Measurements from ENCODE around the gene RECQL5. TPM values are rescaled to one million over a fixed set of nuclear protein-coding genes. Genes with fewer than 3 reads are reported as not detected.
A peak's percentile ranks its signal among the peaks of the same experiment; 100 is the strongest.

The RECQL5 gene
- polyA plus RNA-seq, 1 of the 3 experiments (the other 2 are of a cell fraction) = 25.3 TPM

- H3K4me1 ChIP-seq (ENCODE audit: control insufficient read depth in 1 of 2, insufficient read depth in 2 of 2, low read depth in 1 of 2, low read length in 1 of 2) = peaks cover 4 to 33% of the 10 kb centered on the region in 2 experiments; a peak in 3 of 4 replicates
- POLR2A ChIA-PET = no interaction called here
- WGBS (ENCODE audit: low lambda C conversion rate) = 72% methylated on average over 11 of the region's 11 CpGs
- no peaks in the 10 kb centered on the region for H3K9me2 ChIP-seq
- H3K36me3 ChIP-seq (replicated peaks in 1 of 2; ENCODE audit: control insufficient read depth in 1 of 2, insufficient read depth in 2 of 2, low read length in 1 of 2) = peaks cover 28 to 36% of the 10 kb centered on the region in 2 experiments
- H3K9me3 ChIP-seq = no peaks in the 10 kb centered on the region
- no peak overlapping the region for H3K4me3 ChIP-seq (ENCODE audit: low read depth in 2 of 2, low read length in 1 of 2)
- H2AFZ ChIP-seq (ENCODE audit: low read depth) = no peak overlapping the region
- CTCF ChIA-PET = interaction anchor here (0.8 to 5.1 kb wide), 8 partner anchors 8 to 408 kb away, joined by 3 to 39 read pairs (median 4); partner anchors contain the start of genes MIF4GD and SMIM5
- H3K9ac ChIP-seq = no peak overlapping the region
- no peaks in the 10 kb centered on the region for H3K27me3 ChIP-seq (ENCODE audit: insufficient read depth)
- peaks cover 43% of the 10 kb centered on the region for H3F3A ChIP-seq (replicated peaks; ENCODE audit: insufficient read depth)
- H3K4me2 ChIP-seq = no peak overlapping the region
- TF ChIP-seq MXI1 (IDR thresholded peaks at IDR 0.05; ENCODE audit: low read depth, low read length) (no peak), CTCF (IDR thresholded peaks at IDR 0.05) (peak; percentile 36), REST (IDR thresholded peaks at IDR 0.05; ENCODE audit: low read depth, low read length) (no peak), SMC3 (IDR thresholded peaks at IDR 0.05; ENCODE audit: low read depth, low read length) (peak; percentile 21; the same call in 1 of the 2 replicates), RCOR1 (IDR thresholded peaks at IDR 0.05; ENCODE audit: low read length) (no peak), RAD21 (IDR thresholded peaks at IDR 0.05; ENCODE audit: low read length) (peak; percentile 28; the same call in 1 of the 2 replicates)
- H3K27ac ChIP-seq (ENCODE audit: low read depth in 2 of 2, low read length in 1 of 2) = peak overlapping the region in 1 of 2 experiments; percentile 64; a peak in 2 of 4 replicates
- no peak for DNase-seq
- H4K20me1 ChIP-seq (ENCODE audit: insufficient read depth) = peaks cover 12% of the 10 kb centered on the region; the same call in 1 of the 2 replicates
- H3K79me2 ChIP-seq (ENCODE audit: insufficient read depth) = peaks cover 91% of the 10 kb centered on the region
Measured at GRCh38 chr17:75679706-75680211, 12.8 kb upstream of the RECQL5 start.

- Histone ChIP-seq H3K4me3 (ENCODE audit: low read depth in 2 of 2, low read length in 1 of 2) (no peak overlapping the region), H3K27me3 (ENCODE audit: insufficient read depth) (no peaks in the 10 kb centered on the region), H3K9me2 (no peaks in the 10 kb centered on the region), H3K9me3 (no peaks in the 10 kb centered on the region), H3K9ac (no peak overlapping the region), H3F3A (replicated peaks; ENCODE audit: insufficient read depth) (peaks cover 45% of the 10 kb centered on the region), H3K4me1 (ENCODE audit: control insufficient read depth in 1 of 2, insufficient read depth in 2 of 2, low read depth in 1 of 2, low read length in 1 of 2) (peaks cover 0 to 15% of the 10 kb centered on the region in 2 experiments; a peak in 2 of 4 replicates), H4K20me1 (ENCODE audit: insufficient read depth) (0 out of 2 replicates have a peak, but pooled peaks cover 1% of the 10 kb centered on the region), H2AFZ (ENCODE audit: low read depth) (no peak overlapping the region), H3K27ac (ENCODE audit: low read depth in 2 of 2, low read length in 1 of 2) (no peak overlapping the region), H3K79me2 (ENCODE audit: insufficient read depth) (peaks cover 96% of the 10 kb centered on the region), H3K36me3 (replicated peaks in 1 of 2; ENCODE audit: control insufficient read depth in 1 of 2, insufficient read depth in 2 of 2, low read length in 1 of 2) (peaks cover 52 to 58% of the 10 kb centered on the region in 2 experiments), H3K4me2 (no peak overlapping the region)
- 80% methylated on average over 3 of the region's 3 CpGs for whole genome bisulfite sequencing (ENCODE audit: low lambda C conversion rate)
- no peak for DNase-seq
- CTCF ChIA-PET = interaction anchor here (0.8 to 7.5 kb wide), 9 partner anchors 9 to 77 kb away, joined by 3 to 297 read pairs (median 7); partner anchors contain the start of genes RECQL5 and SAP30BP
- POLR2A ChIA-PET = interaction anchor here (1.3 kb wide), 1 partner anchor 71 kb away, joined by 4 read pairs; no protein-coding TSS in a partner anchor
- TF ChIP-seq FOXM1 (IDR thresholded peaks at IDR 0.05; ENCODE audit: low read depth) (no peak), RFX5 (IDR thresholded peaks at IDR 0.05; ENCODE audit: low read length) (no peak), NRF1 (IDR thresholded peaks at IDR 0.05; ENCODE audit: low read depth, low read length) (no peak), TCF12 (IDR thresholded peaks at IDR 0.05) (no peak), CTCF (IDR thresholded peaks at IDR 0.05) (no peak), NFIC (IDR thresholded peaks at IDR 0.05; ENCODE audit: borderline replicate concordance) (no peak)
Measured at GRCh38 chr17:75676461-75676860, 9.5 kb upstream of the RECQL5 start.
